Measurements from ENCODE around the gene WDR48. TPM values are rescaled to one million over a fixed set of nuclear protein-coding genes. Genes with fewer than 3 reads are reported as not detected.
"Not testable (repeated sequence)": the region's sequence is repeated elsewhere in the genome, so short reads cannot be mapped to it uniquely, and the experiment has no call there.

The WDR48 gene
- polyA plus RNA-seq, 3 donors from 2014 or later, result 28.0 to 41.7 (median 31.2) TPM

DNA sequence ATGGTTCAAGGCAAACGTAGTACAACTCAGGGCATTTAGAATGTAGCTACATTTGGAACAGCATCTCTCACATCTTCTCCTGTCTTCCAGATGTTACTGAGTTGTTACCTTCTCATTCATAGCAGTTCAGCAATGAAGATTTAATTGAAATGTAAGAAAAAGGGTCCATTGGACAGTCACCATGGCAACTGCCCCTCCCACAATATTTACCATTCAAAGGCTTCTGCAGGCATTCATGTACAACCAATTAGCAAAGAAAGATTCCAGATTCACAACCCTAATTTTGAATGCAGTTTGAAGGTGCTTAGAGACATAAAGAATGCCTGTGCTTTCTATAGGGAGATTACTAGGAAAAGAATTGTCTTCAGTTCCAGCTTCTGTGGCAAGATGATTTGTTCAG, 22.3 kb upstream of the WDR48 start:
- no peaks in the 10 kb centered on the region for H3K9me3 Mint-ChIP-seq
- H3K4me1 Mint-ChIP-seq, result no peaks in the 10 kb centered on the region
- no peak for DNase-seq
- no peaks in the 10 kb centered on the region for H3K36me3 Mint-ChIP-seq
- no peak overlapping the region for H3K4me3 Mint-ChIP-seq
- no peak overlapping the region for H3K27ac Mint-ChIP-seq
- peaks cover 0 to 5% (median 0%) of the 10 kb centered on the region in 3 donors for H3K27me3 Mint-ChIP-seq (ENCODE audit: low read depth in 3 of 3)

GRCh38 chr3:39038165-39038564, 13.7 kb upstream of the WDR48 start:
- Mint-ChIP-seq H3K4me1 (no peaks in the 10 kb centered on the region), H3K27me3 (ENCODE audit: low read depth in 3 of 3) (peaks cover 0 to 17% (median 12%) of the 10 kb centered on the region in 3 donors), H3K4me3 (no peak overlapping the region), H3K27ac (no peak overlapping the region), H3K36me3 (no peaks in the 10 kb centered on the region), H3K9me3 (peaks cover 0 to 9% (median 6%) of the 10 kb centered on the region in 6 donors)
- DNase-seq, result no peak

GRCh38 chr3:39050029-39050428, 1.8 kb upstream of the WDR48 start:
- DNase-seq, result no peak
- Mint-ChIP-seq H3K27me3 (ENCODE audit: low read depth in 3 of 3) (peaks cover 2 to 15% (median 6%) of the 10 kb centered on the region in 3 donors), H3K36me3 (no peaks in the 10 kb centered on the region), H3K9me3 (no peaks in the 10 kb centered on the region), H3K27ac (peak overlapping the region in 3 of 6 donors; percentile 2 to 53 (median 23)), H3K4me1 (peaks cover 21 to 37% of the 10 kb centered on the region in 2 donors), H3K4me3 (no peak overlapping the region)

- Mint-ChIP-seq H3K36me3 (no peaks in the 10 kb centered on the region), H3K27me3 (ENCODE audit: low read depth in 3 of 3) (peaks cover 2 to 12% (median 6%) of the 10 kb centered on the region in 3 donors), H3K27ac (peak overlapping the region; percentile 81 to 100 (median 98)), H3K4me1 (peaks cover 21 to 53% of the 10 kb centered on the region in 2 donors), H3K4me3 (peak overlapping the region; percentile 93 to 97 (median 94)), H3K9me3 (no peaks in the 10 kb centered on the region)
- no peak for DNase-seq
Measured at GRCh38 chr3:39052583-39052982, 767 bp downstream of the WDR48 start.

DNA sequence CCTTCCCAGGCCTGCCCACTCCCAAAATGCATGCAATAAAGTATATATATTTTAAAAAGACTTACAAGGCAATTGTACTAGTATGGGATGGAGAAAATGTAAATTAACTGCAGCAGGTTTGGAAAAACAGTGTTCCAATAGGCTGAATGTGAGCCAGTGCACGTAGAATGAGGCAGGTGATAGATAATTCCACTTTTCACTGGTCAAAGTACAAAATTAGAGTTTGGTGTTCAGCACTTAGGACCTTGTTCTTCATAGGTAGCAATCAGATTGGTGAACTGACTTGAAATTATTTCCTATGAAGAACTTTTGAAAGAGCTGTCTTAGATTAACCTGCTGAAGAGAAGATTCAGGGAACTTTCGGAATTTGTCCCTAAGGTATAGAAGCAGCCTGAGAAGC, 1.9 kb downstream of the WDR48 start:
- Mint-ChIP-seq H3K27me3 (ENCODE audit: low read depth in 3 of 3) (peaks cover 2 to 12% (median 6%) of the 10 kb centered on the region in 3 donors), H3K4me1 (peaks cover 21 to 61% of the 10 kb centered on the region in 2 donors), H3K27ac (peak overlapping the region in 1 of 6 donors; percentile 98), H3K36me3 (no peaks in the 10 kb centered on the region), H3K9me3 (no peaks in the 10 kb centered on the region), H3K4me3 (peak overlapping the region in 1 of 5 donors; percentile 45)
- DNase-seq, result no peak

- Mint-ChIP-seq H3K27me3 (ENCODE audit: low read depth in 3 of 3) (peaks cover 2 to 12% (median 6%) of the 10 kb centered on the region in 3 donors), H3K27ac (no peak overlapping the region), H3K9me3 (no peaks in the 10 kb centered on the region), H3K36me3 (peaks cover 0 to 3% (median 0%) of the 10 kb centered on the region in 3 donors), H3K4me1 (peaks cover 26 to 77% of the 10 kb centered on the region in 2 donors), H3K4me3 (no peak overlapping the region)
- no peak for DNase-seq
Measured at GRCh38 chr3:39056151-39056550, 4.3 kb downstream of the WDR48 start.

GRCh38 chr3:39061228-39061627, 9.4 kb downstream of the WDR48 start:
- H3K36me3 Mint-ChIP-seq, result peaks cover 0 to 13% (median 4%) of the 10 kb centered on the region in 3 donors
- not testable (repeated sequence) for H3K27ac Mint-ChIP-seq; H3K4me3 Mint-ChIP-seq; H3K9me3 Mint-ChIP-seq; DNase-seq; H3K27me3 Mint-ChIP-seq (ENCODE audit: low read depth in 3 of 3)
- H3K4me1 Mint-ChIP-seq, result peaks cover 22 to 60% of the 10 kb centered on the region in 2 donors

DNA sequence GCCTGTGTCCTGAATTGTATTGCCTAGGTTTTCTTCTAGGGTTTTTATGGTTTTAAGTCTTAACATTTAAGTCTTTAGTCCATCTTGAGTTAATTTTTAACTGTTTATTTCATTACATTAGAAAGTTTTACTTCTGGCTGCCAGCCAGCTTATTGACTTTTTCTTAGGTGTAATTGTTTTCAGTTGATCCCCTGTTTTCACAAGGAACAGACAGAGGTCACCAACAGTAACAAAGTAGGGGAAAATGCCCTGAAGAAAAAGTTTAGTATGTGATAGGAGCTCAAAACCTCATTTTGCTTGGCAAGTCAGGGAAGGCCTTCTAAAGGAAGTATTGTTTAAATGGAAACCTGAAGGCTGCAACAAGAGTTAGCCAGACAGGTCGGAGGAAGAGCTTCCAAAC, 10.4 kb downstream of the WDR48 start:
- Mint-ChIP-seq H3K27me3 (ENCODE audit: low read depth in 3 of 3) (no peaks in the 10 kb centered on the region), H3K27ac (no peak overlapping the region), H3K4me3 (no peak overlapping the region), H3K36me3 (peaks cover 0 to 20% (median 12%) of the 10 kb centered on the region in 3 donors), H3K4me1 (peaks cover 22 to 51% of the 10 kb centered on the region in 2 donors), H3K9me3 (no peaks in the 10 kb centered on the region)
- no peak for DNase-seq

- H3K27ac Mint-ChIP-seq, result no peak overlapping the region
- H3K27me3 Mint-ChIP-seq (ENCODE audit: low read depth in 3 of 3), result no peaks in the 10 kb centered on the region
- peaks cover 0 to 27% (median 18%) of the 10 kb centered on the region in 3 donors for H3K36me3 Mint-ChIP-seq
- peaks cover 22 to 48% of the 10 kb centered on the region in 2 donors for H3K4me1 Mint-ChIP-seq
- no peak for DNase-seq
- H3K4me3 Mint-ChIP-seq, result no peak overlapping the region
- H3K9me3 Mint-ChIP-seq, result no peaks in the 10 kb centered on the region
Measured at GRCh38 chr3:39063143-39063542, 11.3 kb downstream of the WDR48 start.

GRCh38 chr3:39064646-39065045, 12.8 kb downstream of the WDR48 start:
- H3K27me3 Mint-ChIP-seq (ENCODE audit: low read depth in 3 of 3), result no peaks in the 10 kb centered on the region
- H3K27ac Mint-ChIP-seq, result no peak overlapping the region
- H3K4me3 Mint-ChIP-seq, result no peak overlapping the region
- H3K4me1 Mint-ChIP-seq, result peaks cover 19 to 33% of the 10 kb centered on the region in 2 donors
- no peak for DNase-seq
- H3K9me3 Mint-ChIP-seq, result no peaks in the 10 kb centered on the region
- peaks cover 0 to 33% (median 18%) of the 10 kb centered on the region in 3 donors for H3K36me3 Mint-ChIP-seq

GRCh38 chr3:39065197-39065596, 13.4 kb downstream of the WDR48 start:
- Mint-ChIP-seq H3K27me3 (ENCODE audit: low read depth in 3 of 3) (no peaks in the 10 kb centered on the region), H3K36me3 (peaks cover 3 to 37% (median 21%) of the 10 kb centered on the region in 3 donors), H3K27ac (peak overlapping the region in 2 of 6 donors; percentile 0 to 1), H3K4me3 (no peak overlapping the region), H3K4me1 (peaks cover 15 to 27% of the 10 kb centered on the region in 2 donors), H3K9me3 (no peaks in the 10 kb centered on the region)
- DNase-seq, result no peak

- Mint-ChIP-seq H3K36me3 (peaks cover 17 to 49% (median 33%) of the 10 kb centered on the region in 3 donors), H3K27ac (peak overlapping the region in 1 of 6 donors; percentile 55), H3K27me3 (ENCODE audit: low read depth in 3 of 3) (no peaks in the 10 kb centered on the region), H3K9me3 (no peaks in the 10 kb centered on the region), H3K4me1 (peaks cover 7 to 12% of the 10 kb centered on the region in 2 donors), H3K4me3 (no peak overlapping the region)
- no peak for DNase-seq
Measured at GRCh38 chr3:39067286-39067685, 15.5 kb downstream of the WDR48 start.

- Mint-ChIP-seq H3K4me3 (no peak overlapping the region), H3K9me3 (no peaks in the 10 kb centered on the region), H3K36me3 (peaks cover 19 to 62% (median 46%) of the 10 kb centered on the region in 3 donors), H3K27me3 (ENCODE audit: low read depth in 3 of 3) (no peaks in the 10 kb centered on the region), H3K4me1 (peaks cover 6 to 10% of the 10 kb centered on the region in 2 donors), H3K27ac (no peak overlapping the region)
- DNase-seq, result no peak
Measured at GRCh38 chr3:39068556-39068955, 16.7 kb downstream of the WDR48 start.

GRCh38 chr3:39075910-39076309, 24.1 kb downstream of the WDR48 start:
- no peak overlapping the region for H3K4me3 Mint-ChIP-seq
- DNase-seq, result no peak
- H3K27me3 Mint-ChIP-seq (ENCODE audit: low read depth in 3 of 3), result no peaks in the 10 kb centered on the region
- no peaks in the 10 kb centered on the region for H3K9me3 Mint-ChIP-seq
- no peak overlapping the region for H3K27ac Mint-ChIP-seq
- H3K36me3 Mint-ChIP-seq, result peaks cover 41 to 61% (median 54%) of the 10 kb centered on the region in 3 donors
- peaks cover 0 to 1% of the 10 kb centered on the region in 2 donors for H3K4me1 Mint-ChIP-seq

- no peak for DNase-seq
- H3K27me3 Mint-ChIP-seq (ENCODE audit: low read depth in 3 of 3), result peaks cover 0 to 3% (median 0%) of the 10 kb centered on the region in 3 donors
- peaks cover 45 to 50% (median 48%) of the 10 kb centered on the region in 3 donors for H3K36me3 Mint-ChIP-seq
- no peak overlapping the region for H3K4me3 Mint-ChIP-seq
- no peaks in the 10 kb centered on the region for H3K9me3 Mint-ChIP-seq
- peaks cover 0 to 1% of the 10 kb centered on the region in 2 donors for H3K4me1 Mint-ChIP-seq
- H3K27ac Mint-ChIP-seq, result no peak overlapping the region
Measured at GRCh38 chr3:39079530-39079929, 27.7 kb downstream of the WDR48 start.

Data from immature natural killer cell (primary cell).